ENCODE results near the gene DPEP1. TPM values are rescaled to one million over a fixed set of nuclear protein-coding genes. Genes with fewer than 3 reads are reported as not detected.
A peak's percentile ranks its signal among the peaks of the same experiment; 100 is the strongest.

DPEP1 gene
- total and polyA plus RNA-seq, 2 experiments from 2014 or later, result not detected

- peak overlapping the region; percentile 73 for H2AFZ ChIP-seq
- H3K4me2 ChIP-seq (ENCODE audit: unreplicated experiment), result peak overlapping the region; percentile 85
- in situ Hi-C loops (cut with MboI), result no loop called here
- no peaks in the 10 kb centered on the region for H3K9me2 ChIP-seq (ENCODE audit: insufficient read depth)
- peak overlapping the region; percentile 64 for H3K4me3 ChIP-seq
- H3K9me3 ChIP-seq (ENCODE audit: low read depth), result no peaks in the 10 kb centered on the region
- no peaks in the 10 kb centered on the region for H3K4me1 ChIP-seq (ENCODE audit: insufficient read depth)
- H4K20me1 ChIP-seq (ENCODE audit: insufficient read depth), result no peaks in the 10 kb centered on the region
- no peaks in the 10 kb centered on the region for H3K36me3 ChIP-seq (ENCODE audit: low read depth)
- H3K79me2 ChIP-seq (ENCODE audit: insufficient read depth), result no peaks in the 10 kb centered on the region
- H3K27me3 ChIP-seq (replicated peaks; ENCODE audit: insufficient read depth), result no peaks in the 10 kb centered on the region
- H3F3A ChIP-seq (ENCODE audit: insufficient read depth), result no peaks in the 10 kb centered on the region; the same call in 1 of the 2 replicates
- TF ChIP-seq EZH2phosphoT487 (IDR thresholded peaks at IDR 0.05; ENCODE audit: insufficient read depth, low read depth), result no peak
- no peak for TF ChIP-seq EZH2 (IDR thresholded peaks at IDR 0.05; ENCODE audit: insufficient read depth, poor library complexity, severe bottlenecking)
- no peak overlapping the region for H3K27ac ChIP-seq
- peak overlapping the region; percentile 64 for H3K9ac ChIP-seq
- 3% methylated on average over 25 to 53 of the region's 55 CpGs for WGBS, 2 experiments (ENCODE audit: low coverage in 1 of 2, low lambda C conversion rate in 2 of 2, missing lambda C conversion rate in 2 of 2)
- peak; percentile 93 for DNase-seq
These were observed 38.7 kb upstream of the DPEP1 start for GRCh38 chr16:89574681-89575246.

GRCh38 chr16:89575247-89576152 lies 37.9 kb upstream of the DPEP1 start, which contains the start of gene CPNE7:
TSS of gene CPNE7 (plus strand) at chr16:89575758. CDS start at chr16:89575898, 140 bp downstream.
- H3K9me2 ChIP-seq (ENCODE audit: insufficient read depth), result no peaks in the 10 kb centered on the region
- no peaks in the 10 kb centered on the region for H3K4me1 ChIP-seq (ENCODE audit: insufficient read depth)
- H3K9ac ChIP-seq, result peak within 1 kb of the TSS; percentile 64
- peaks cover under 1% of the 10 kb centered on the region; the same call in 1 of the 2 replicates for H3F3A ChIP-seq (ENCODE audit: insufficient read depth)
- H3K27me3 ChIP-seq (replicated peaks; ENCODE audit: insufficient read depth), result no peaks in the 10 kb centered on the region
- 1 to 2% methylated on average over 77 to 100 of the region's 103 CpGs for WGBS, 2 experiments (ENCODE audit: low coverage in 1 of 2, low lambda C conversion rate in 2 of 2, missing lambda C conversion rate in 2 of 2)
- DNase-seq, result peak; percentile 61
- no peak for TF ChIP-seq EZH2phosphoT487 (IDR thresholded peaks at IDR 0.05; ENCODE audit: insufficient read depth, low read depth)
- no peak for TF ChIP-seq EZH2 (IDR thresholded peaks at IDR 0.05; ENCODE audit: insufficient read depth, poor library complexity, severe bottlenecking)
- H3K36me3 ChIP-seq (ENCODE audit: low read depth), result no peaks in the 10 kb centered on the region
- peak within 1 kb of the TSS; percentile 64 for H3K4me3 ChIP-seq
- no peak within 1 kb of the TSS for H3K27ac ChIP-seq
- in situ Hi-C loops (cut with MboI), result no loop called here
- no peaks in the 10 kb centered on the region for H3K79me2 ChIP-seq (ENCODE audit: insufficient read depth)
- H3K9me3 ChIP-seq (ENCODE audit: low read depth), result no peaks in the 10 kb centered on the region
- no peaks in the 10 kb centered on the region for H4K20me1 ChIP-seq (ENCODE audit: insufficient read depth)
- H3K4me2 ChIP-seq (ENCODE audit: unreplicated experiment), result peak within 1 kb of the TSS; percentile 85
- H2AFZ ChIP-seq, result peak within 1 kb of the TSS; percentile 73

GRCh38 chr16:89576153-89577054 lies 37.0 kb upstream of the DPEP1 start:
- Histone ChIP-seq H2AFZ (0 out of 2 replicates have a peak overlapping the region, but pooled peaks have one; percentile 16), H3F3A (ENCODE audit: insufficient read depth) (peaks cover 8% of the 10 kb centered on the region; the same call in 1 of the 2 replicates), H3K9ac (peak overlapping the region; percentile 20; the same call in 1 of the 2 replicates), H3K4me3 (peak overlapping the region; percentile 53), H3K9me3 (ENCODE audit: low read depth) (no peaks in the 10 kb centered on the region), H3K9me2 (ENCODE audit: insufficient read depth) (no peaks in the 10 kb centered on the region), H3K36me3 (ENCODE audit: low read depth) (no peaks in the 10 kb centered on the region), H3K27me3 (replicated peaks; ENCODE audit: insufficient read depth) (no peaks in the 10 kb centered on the region), H4K20me1 (ENCODE audit: insufficient read depth) (no peaks in the 10 kb centered on the region), H3K4me1 (ENCODE audit: insufficient read depth) (peaks cover 4% of the 10 kb centered on the region; the same call in 1 of the 2 replicates), H3K4me2 (ENCODE audit: unreplicated experiment) (peak overlapping the region; percentile 39), H3K79me2 (ENCODE audit: insufficient read depth) (no peaks in the 10 kb centered on the region), H3K27ac (no peak overlapping the region)
- 12 to 18% methylated on average over 37 to 78 of the region's 89 CpGs for whole genome bisulfite sequencing, 2 experiments (ENCODE audit: low coverage in 1 of 2, low lambda C conversion rate in 2 of 2, missing lambda C conversion rate in 2 of 2)
- TF ChIP-seq EZH2phosphoT487 (IDR thresholded peaks at IDR 0.05; ENCODE audit: insufficient read depth, low read depth) (no peak), EZH2 (IDR thresholded peaks at IDR 0.05; ENCODE audit: insufficient read depth, poor library complexity, severe bottlenecking) (peak; percentile 39)
- no peak for DNase-seq
- in situ Hi-C loops (cut with MboI), result no loop called here
